GM18505 (cell line): ENCODE results near the gene OR4K17.
"Not testable (repeated sequence)": the region's sequence is repeated elsewhere in the genome, so short reads cannot be mapped to it uniquely, and the experiment has no call there.

Experiments
- ATAC-seq: cut with Tn5 transposase; IDR thresholded peaks from one replicate; pipeline ENCODE4 v1.9.1; 2021; ENCODE audit not compliant: unreplicated experiment
- POLR2A ChIP-seq: IDR thresholded peaks from 4 replicates; pipeline ENCODE4 v1.6.1; 2011; ENCODE audit warnings: borderline replicate concordance; ENCODE audit not compliant: insufficient read depth, insufficient read length; ENCODE audit errors: extremely low read depth

Gene OR4K17

GRCh38 chr14:20110438-20110837, at the start of gene OR4K17:
Gene OR4K17 (plus strand): TSS chr14:20110739. CDS start chr14:20117500, 6,761 bp downstream.
- ATAC-seq = no peak
- no peak for TF ChIP-seq POLR2A

GRCh38 chr14:20092050-20092449, 18.5 kb upstream of the OR4K17 start:
- ATAC-seq = no peak
- TF ChIP-seq POLR2A = no peak

GRCh38 chr14:20093442-20093841, 17.1 kb upstream of the OR4K17 start:
- TF ChIP-seq POLR2A = no peak
- ATAC-seq = no peak

- ATAC-seq = not testable (repeated sequence)
Observed at GRCh38 chr14:20098926-20099770, 11.4 kb upstream of the OR4K17 start.

- TF ChIP-seq POLR2A = no peak
- ATAC-seq = no peak
Observed at GRCh38 chr14:20112321-20112720, 1.8 kb downstream of the OR4K17 start.

GRCh38 chr14:20116748-20117147, 6.2 kb downstream of the OR4K17 start:
- ATAC-seq = no peak
- no peak for TF ChIP-seq POLR2A

GRCh38 chr14:20118795-20119194, 8.3 kb downstream of the OR4K17 start:
- no peak for ATAC-seq

GRCh38 chr14:20138520-20138919, 28.0 kb downstream of the OR4K17 start, which contains the start of gene OR4N5:
Gene OR4N5 (plus strand): TSS chr14:20138820. CDS start chr14:20143736, 4,916 bp downstream.
- TF ChIP-seq POLR2A = no peak
- no peak for ATAC-seq

More at GRCh38 chr14:20118795-20119194, 8.3 kb downstream of the OR4K17 start:
- TF ChIP-seq POLR2A = no peak

GRCh38 chr14:20143911-20144310, 33.4 kb downstream of the OR4K17 start:
- no peak for ATAC-seq
- TF ChIP-seq POLR2A = no peak

- no peak for TF ChIP-seq POLR2A
- ATAC-seq = no peak
Observed at GRCh38 chr14:20144820-20145219, 34.3 kb downstream of the OR4K17 start.

GRCh38 chr14:20164462-20164861, 53.9 kb downstream of the OR4K17 start:
- TF ChIP-seq POLR2A = no peak
- ATAC-seq = no peak

- ATAC-seq = no peak
- TF ChIP-seq POLR2A = no peak
Observed at GRCh38 chr14:20167091-20167490, 56.6 kb downstream of the OR4K17 start.

GRCh38 chr14:20169852-20170251, 59.3 kb downstream of the OR4K17 start:
- not testable (repeated sequence) for ATAC-seq
